Body of pancreas (tissue), 4 donors: ENCODE measurements around the gene CACNA1C.

ENCODE experiments used
- POLR2A ChIP-seq, 3 donors: fragments of 450-650 bp; IDR thresholded peaks; one replicate each; pipeline ENCODE4 v1.6.1; 2016; ENCODE audit warnings: antibody characterized with exemption in 3 of 3, mild to moderate bottlenecking in 2 of 3
- TF ChIP-seq, protein P1 (sequence below), 7 experiments: fragments of 450-650 bp in 4 of 7; fragments of 200-600 bp in 3 of 7; sonication (generic) in 3 of 7; IDR thresholded peaks; one replicate each; pipeline ENCODE4 v1.5.1; 2016 to 2019; ENCODE audit warnings: antibody characterized with exemption in 7 of 7

DNA sequence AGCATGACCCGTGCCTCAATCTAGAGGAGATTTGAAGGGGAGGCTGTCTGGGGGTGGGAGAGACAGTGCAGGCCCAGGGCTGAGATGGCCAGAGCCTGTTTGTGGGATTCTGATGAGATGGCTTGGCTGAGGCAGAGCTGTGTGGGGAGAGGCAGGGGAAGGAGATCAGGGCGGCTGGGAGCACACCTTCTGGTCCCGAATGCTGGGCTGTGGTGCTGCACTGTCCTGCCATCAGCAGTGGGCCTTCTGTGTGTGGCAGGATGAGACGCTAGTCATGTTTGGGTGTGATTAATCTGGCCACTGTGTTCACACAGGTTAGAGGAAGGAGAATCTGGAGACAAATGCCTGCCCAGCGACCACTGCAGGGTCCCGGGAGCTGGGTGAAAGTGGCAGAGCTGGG, 300.9 kb downstream of the CACNA1C start:
- TF ChIP-seq, protein P1, sequence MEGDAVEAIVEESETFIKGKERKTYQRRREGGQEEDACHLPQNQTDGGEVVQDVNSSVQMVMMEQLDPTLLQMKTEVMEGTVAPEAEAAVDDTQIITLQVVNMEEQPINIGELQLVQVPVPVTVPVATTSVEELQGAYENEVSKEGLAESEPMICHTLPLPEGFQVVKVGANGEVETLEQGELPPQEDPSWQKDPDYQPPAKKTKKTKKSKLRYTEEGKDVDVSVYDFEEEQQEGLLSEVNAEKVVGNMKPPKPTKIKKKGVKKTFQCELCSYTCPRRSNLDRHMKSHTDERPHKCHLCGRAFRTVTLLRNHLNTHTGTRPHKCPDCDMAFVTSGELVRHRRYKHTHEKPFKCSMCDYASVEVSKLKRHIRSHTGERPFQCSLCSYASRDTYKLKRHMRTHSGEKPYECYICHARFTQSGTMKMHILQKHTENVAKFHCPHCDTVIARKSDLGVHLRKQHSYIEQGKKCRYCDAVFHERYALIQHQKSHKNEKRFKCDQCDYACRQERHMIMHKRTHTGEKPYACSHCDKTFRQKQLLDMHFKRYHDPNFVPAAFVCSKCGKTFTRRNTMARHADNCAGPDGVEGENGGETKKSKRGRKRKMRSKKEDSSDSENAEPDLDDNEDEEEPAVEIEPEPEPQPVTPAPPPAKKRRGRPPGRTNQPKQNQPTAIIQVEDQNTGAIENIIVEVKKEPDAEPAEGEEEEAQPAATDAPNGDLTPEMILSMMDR (IDR thresholded peaks at IDR 0.05): no peak
- TF ChIP-seq POLR2A (IDR thresholded peaks at IDR 0.05): no peak
